ENCODE results near the gene ZNF660.
"Not testable (repeated sequence)": the region's sequence is repeated elsewhere in the genome, so short reads cannot be mapped to it uniquely, and the experiment has no call there.

The ZNF660 gene

GRCh38 chr3:44584646-44585501, at the start of gene ZNF660:
Gene ZNF660, plus strand, starts transcription at chr3:44584964. Its CDS starts 9,230 bp downstream, at chr3:44594194.
- DNase-seq = peak; percentile 13

- DNase-seq = no peak
Measured at GRCh38 chr3:44535364-44535763, 49.4 kb upstream of the ZNF660 start.

- DNase-seq = not testable (repeated sequence)
Measured at GRCh38 chr3:44544811-44545210, 40.0 kb upstream of the ZNF660 start.

GRCh38 chr3:44554626-44555592, 29.9 kb upstream of the ZNF660 start, which contains the start of gene ZKSCAN7:
Gene ZKSCAN7, plus strand, starts transcription at chr3:44555193. Its CDS starts 1,855 bp downstream, at chr3:44557048.
- peak; percentile 70 for DNase-seq

- no peak for DNase-seq
Measured at GRCh38 chr3:44555723-44556122, 29.0 kb upstream of the ZNF660 start.

GRCh38 chr3:44557074-44557473, 27.7 kb upstream of the ZNF660 start:
- no peak for DNase-seq

- no peak for DNase-seq
Measured at GRCh38 chr3:44561076-44561475, 23.7 kb upstream of the ZNF660 start.

- no peak for DNase-seq
Measured at GRCh38 chr3:44562147-44562546, 22.6 kb upstream of the ZNF660 start.

GRCh38 chr3:44568561-44568960, 16.2 kb upstream of the ZNF660 start:
- DNase-seq = no peak

- no peak for DNase-seq
Measured at GRCh38 chr3:44571024-44571423, 13.7 kb upstream of the ZNF660 start.

- DNase-seq = no peak
Measured at GRCh38 chr3:44576613-44577012, 8.2 kb upstream of the ZNF660 start.

- DNase-seq = not testable (repeated sequence)
Measured at GRCh38 chr3:44577354-44577952, 7.3 kb upstream of the ZNF660 start.

- not testable (repeated sequence) for DNase-seq
Measured at GRCh38 chr3:44578316-44578715, 6.4 kb upstream of the ZNF660 start.

- DNase-seq = not testable (repeated sequence)
Measured at GRCh38 chr3:44578924-44579515, 5.7 kb upstream of the ZNF660 start.

GRCh38 chr3:44579749-44580148, 5.0 kb upstream of the ZNF660 start:
- not testable (repeated sequence) for DNase-seq

GRCh38 chr3:44580971-44581370, 3.8 kb upstream of the ZNF660 start:
- DNase-seq = not testable (repeated sequence)

GRCh38 chr3:44596621-44597020, 11.9 kb downstream of the ZNF660 start:
- no peak for DNase-seq

- DNase-seq = no peak
Measured at GRCh38 chr3:44601749-44602148, 17.0 kb downstream of the ZNF660 start.

GRCh38 chr3:44612678-44613077, 27.9 kb downstream of the ZNF660 start:
- no peak for DNase-seq

GRCh38 chr3:44624749-44625480, 40.2 kb downstream of the ZNF660 start, which contains the start of gene ZNF197:
Gene ZNF197, plus strand, starts transcription at chr3:44625036. Its CDS starts 4,119 bp downstream, at chr3:44629155.
- peak; percentile 80 for DNase-seq

GRCh38 chr3:44628716-44629115, 44.0 kb downstream of the ZNF660 start:
- no peak for DNase-seq

GRCh38 chr3:44632193-44632592, 47.4 kb downstream of the ZNF660 start:
- DNase-seq = no peak
